Measurements from ENCODE around the gene TEX26. TPM values are rescaled to one million over a fixed set of nuclear protein-coding genes. Genes with fewer than 3 reads are reported as not detected.

Gene TEX26
- total and polyA plus RNA-seq, 10 of the 15 experiments (the other 5 are each of a cell fraction or from before 2014, with no cell fraction given), result not detected

GRCh38 chr13:30892966-30893365, 39.5 kb upstream of the TEX26 start:
- no peaks in the 10 kb centered on the region; the same call in 2 of the 3 replicates for H3K9me3 ChIP-seq (replicated peaks; ENCODE audit: control insufficient read depth, insufficient read depth, low read length)
- H3K79me2 ChIP-seq (ENCODE audit: control insufficient read depth, insufficient read depth, low read length), result no peaks in the 10 kb centered on the region
- ChIA-PET POLR2A (interaction anchor here (0.6 kb wide), 1 partner anchor 804 kb away, joined by 3 read pairs; no protein-coding TSS in a partner anchor), RAD21 (ENCODE audit: unreplicated experiment) (no interaction called here), SMC1A (ENCODE audit: uncharacterized antibody, unreplicated experiment) (interaction anchor here (1.1 kb wide), 1 partner anchor 8 kb away, joined by 3 read pairs; no protein-coding TSS in a partner anchor), CTCF (interaction anchor here (1.2 to 2.0 kb wide), 4 partner anchors 11 to 152 kb away, joined by 3 to 9 read pairs (median 6); no protein-coding TSS in a partner anchor)
- no peak overlapping the region for H3K4me2 ChIP-seq (ENCODE audit: control insufficient read depth, insufficient read depth)
- no peaks in the 10 kb centered on the region for H3K36me3 ChIP-seq (ENCODE audit: control insufficient read depth in 2 of 2, insufficient read depth in 2 of 2, low read length in 1 of 2)
- 11% methylated on average over 6 of the region's 6 CpGs for WGBS (ENCODE audit: insufficient coverage, insufficient replicate concordance, low lambda C conversion rate, missing lambda C conversion rate)
- H3K4me3 ChIP-seq, result no peak overlapping the region
- intact Hi-C loops (cut with micrococcal nuclease; ENCODE audit: unreplicated experiment), result loop anchor here (5.0 kb wide), 1 partner anchor 89 kb away; no protein-coding TSS in a partner anchor
- no peak overlapping the region for H2AFZ ChIP-seq (ENCODE audit: control insufficient read depth, low read depth, low read length)
- in situ Hi-C loops (cut with MboI), result no loop called here
- FAIRE-seq, result no peak
- ATAC-seq, result peak; percentile 37; the same call in 1 of the 3 replicates
- H3K9ac ChIP-seq (ENCODE audit: control insufficient read depth, insufficient read depth, low read length), result no peak overlapping the region
- no TSS peak for BruUV-seq (replicated peaks)
- DNase-seq (ENCODE audit: low read depth, low spot score), result no peak
- no peaks in the 10 kb centered on the region for H4K20me1 ChIP-seq (ENCODE audit: control insufficient read depth, insufficient read depth)
- H3K27me3 ChIP-seq (replicated peaks in 1 of 2; ENCODE audit: control insufficient read depth in 2 of 2, insufficient read depth in 2 of 2, low read length in 1 of 2), result no peaks in the 10 kb centered on the region; a peak in 1 of 4 replicates
- no peak overlapping the region for H3K27ac ChIP-seq (ENCODE audit: control insufficient read depth, insufficient read depth)
- no peaks in the 10 kb centered on the region for H3K4me1 ChIP-seq (ENCODE audit: control insufficient read depth, insufficient read depth, low read length)
- TF ChIP-seq PKNOX1 (IDR thresholded peaks at IDR 0.05), result peak; percentile 35; the same call in 1 of the 2 replicates
- no peak for TF ChIP-seq SREBF2 (IDR thresholded peaks at IDR 0.05; ENCODE audit: low read length)
- peak; percentile 13 for TF ChIP-seq PBX3 (IDR thresholded peaks at IDR 0.05; ENCODE audit: insufficient replicate concordance, low read depth, low read length)
- TF ChIP-seq CTCF (IDR thresholded peaks at IDR 0.05 in 2 of 3, conservative IDR thresholded peaks at IDR 0.05 in 1 of 3; ENCODE audit: control insufficient read depth in 2 of 3, extremely low read depth in 1 of 3, insufficient read depth in 1 of 3, low read depth in 3 of 3, low read length in 3 of 3), result peak; percentile 7 to 44 (median 32); a peak in 3 of 6 replicates

All from GM12878 (cell line).